Measurements from ENCODE around the gene ELMOD1.

The ELMOD1 gene

DNA sequence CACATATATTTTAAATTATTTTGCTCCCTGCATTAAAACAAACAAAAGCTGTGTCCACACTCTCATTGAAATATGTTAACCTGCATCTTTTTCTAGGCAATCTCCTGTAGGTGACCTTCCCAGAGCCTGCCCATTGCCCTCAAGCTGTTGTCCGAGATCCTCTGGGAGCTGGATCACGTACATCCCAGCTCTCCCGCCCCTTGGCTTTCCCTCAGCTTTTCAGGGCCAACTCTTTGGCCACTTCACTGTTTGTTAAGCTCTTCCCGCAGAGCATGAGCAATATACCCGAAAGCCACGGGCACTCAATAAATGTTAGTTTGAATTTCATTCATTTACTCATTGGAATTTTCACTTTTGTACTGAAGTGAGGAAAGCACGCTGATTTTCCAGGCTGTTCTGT is 32.2 kb downstream of the ELMOD1 start:
- Histone ChIP-seq H3K27me3 (ENCODE audit: low read depth, low read length) (no peaks in the 10 kb centered on the region), H3K4me3 (ENCODE audit: low read length) (no peak overlapping the region), H3K79me2 (ENCODE audit: low read length) (no peaks in the 10 kb centered on the region), H3K9ac (ENCODE audit: low read length) (no peak overlapping the region), H3K4me1 (ENCODE audit: low read length) (no peaks in the 10 kb centered on the region), H3K4me2 (ENCODE audit: low read length) (no peak overlapping the region), H3K27ac (ENCODE audit: low read length) (no peak overlapping the region), H2AFZ (ENCODE audit: low read depth, low read length) (no peak overlapping the region), H3K36me3 (replicated peaks; ENCODE audit: low read depth, low read length) (no peaks in the 10 kb centered on the region), H4K20me1 (ENCODE audit: insufficient read depth, low read length) (no peaks in the 10 kb centered on the region), H3K9me3 (ENCODE audit: insufficient read depth, low read length) (no peaks in the 10 kb centered on the region)
- TF ChIP-seq, protein P1, sequence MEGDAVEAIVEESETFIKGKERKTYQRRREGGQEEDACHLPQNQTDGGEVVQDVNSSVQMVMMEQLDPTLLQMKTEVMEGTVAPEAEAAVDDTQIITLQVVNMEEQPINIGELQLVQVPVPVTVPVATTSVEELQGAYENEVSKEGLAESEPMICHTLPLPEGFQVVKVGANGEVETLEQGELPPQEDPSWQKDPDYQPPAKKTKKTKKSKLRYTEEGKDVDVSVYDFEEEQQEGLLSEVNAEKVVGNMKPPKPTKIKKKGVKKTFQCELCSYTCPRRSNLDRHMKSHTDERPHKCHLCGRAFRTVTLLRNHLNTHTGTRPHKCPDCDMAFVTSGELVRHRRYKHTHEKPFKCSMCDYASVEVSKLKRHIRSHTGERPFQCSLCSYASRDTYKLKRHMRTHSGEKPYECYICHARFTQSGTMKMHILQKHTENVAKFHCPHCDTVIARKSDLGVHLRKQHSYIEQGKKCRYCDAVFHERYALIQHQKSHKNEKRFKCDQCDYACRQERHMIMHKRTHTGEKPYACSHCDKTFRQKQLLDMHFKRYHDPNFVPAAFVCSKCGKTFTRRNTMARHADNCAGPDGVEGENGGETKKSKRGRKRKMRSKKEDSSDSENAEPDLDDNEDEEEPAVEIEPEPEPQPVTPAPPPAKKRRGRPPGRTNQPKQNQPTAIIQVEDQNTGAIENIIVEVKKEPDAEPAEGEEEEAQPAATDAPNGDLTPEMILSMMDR (IDR thresholded peaks at IDR 0.05; ENCODE audit: low read depth, low read length), result no peak
- TF ChIP-seq EZH2phosphoT487 (IDR thresholded peaks at IDR 0.05; ENCODE audit: low read depth), result no peak

GRCh38 chr11:107624983-107625684 is 34.2 kb downstream of the ELMOD1 start:
- no peaks in the 10 kb centered on the region for H3K79me2 ChIP-seq (ENCODE audit: low read length)
- TF ChIP-seq EZH2phosphoT487 (IDR thresholded peaks at IDR 0.05; ENCODE audit: low read depth), result no peak
- TF ChIP-seq, protein P1 (IDR thresholded peaks at IDR 0.05; ENCODE audit: low read depth, low read length), result no peak
- no peaks in the 10 kb centered on the region for H4K20me1 ChIP-seq (ENCODE audit: insufficient read depth, low read length)
- no peaks in the 10 kb centered on the region for H3K4me1 ChIP-seq (ENCODE audit: low read length)
- no peak overlapping the region for H3K4me3 ChIP-seq (ENCODE audit: low read length)
- no peaks in the 10 kb centered on the region for H3K9me3 ChIP-seq (ENCODE audit: insufficient read depth, low read length)
- H3K27me3 ChIP-seq (ENCODE audit: low read depth, low read length), result peaks cover 7% of the 10 kb centered on the region; the same call in 1 of the 2 replicates
- no peak overlapping the region for H2AFZ ChIP-seq (ENCODE audit: low read depth, low read length)
- no peak overlapping the region for H3K27ac ChIP-seq (ENCODE audit: low read length)
- H3K9ac ChIP-seq (ENCODE audit: low read length), result no peak overlapping the region
- H3K4me2 ChIP-seq (ENCODE audit: low read length), result no peak overlapping the region
- no peaks in the 10 kb centered on the region for H3K36me3 ChIP-seq (replicated peaks; ENCODE audit: low read depth, low read length)

DNA sequence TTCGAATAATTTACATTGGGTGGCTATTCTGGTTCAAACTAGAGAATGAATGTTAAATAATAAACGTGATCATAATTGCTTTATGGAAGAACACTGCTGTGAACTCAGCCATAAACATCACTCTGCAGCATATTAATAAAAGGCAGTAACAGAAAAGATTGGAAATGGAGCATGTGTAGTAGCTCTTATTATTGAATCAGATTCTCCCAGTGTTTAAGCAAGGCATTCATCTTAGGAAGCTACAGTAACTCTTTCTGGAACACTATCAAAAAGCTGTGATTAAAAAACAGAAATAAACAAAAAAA is 34.7 kb downstream of the ELMOD1 start:
- no peak overlapping the region for H3K4me2 ChIP-seq (ENCODE audit: low read length)
- no peaks in the 10 kb centered on the region for H4K20me1 ChIP-seq (ENCODE audit: insufficient read depth, low read length)
- H3K4me3 ChIP-seq (ENCODE audit: low read length), result no peak overlapping the region
- no peak for TF ChIP-seq EZH2phosphoT487 (IDR thresholded peaks at IDR 0.05; ENCODE audit: low read depth)
- TF ChIP-seq, protein P1 (IDR thresholded peaks at IDR 0.05; ENCODE audit: low read depth, low read length), result no peak
- H3K4me1 ChIP-seq (ENCODE audit: low read length), result no peaks in the 10 kb centered on the region
- H3K27ac ChIP-seq (ENCODE audit: low read length), result no peak overlapping the region
- H3K27me3 ChIP-seq (ENCODE audit: low read depth, low read length), result peaks cover 7% of the 10 kb centered on the region; the same call in 1 of the 2 replicates
- no peaks in the 10 kb centered on the region for H3K79me2 ChIP-seq (ENCODE audit: low read length)
- no peak overlapping the region for H2AFZ ChIP-seq (ENCODE audit: low read depth, low read length)
- H3K36me3 ChIP-seq (replicated peaks; ENCODE audit: low read depth, low read length), result no peaks in the 10 kb centered on the region
- no peak overlapping the region for H3K9ac ChIP-seq (ENCODE audit: low read length)
- H3K9me3 ChIP-seq (ENCODE audit: insufficient read depth, low read length), result no peaks in the 10 kb centered on the region

- H3K4me3 ChIP-seq (ENCODE audit: low read length), result no peak overlapping the region
- H3K4me1 ChIP-seq (ENCODE audit: low read length), result no peaks in the 10 kb centered on the region
- H3K9ac ChIP-seq (ENCODE audit: low read length), result no peak overlapping the region
- no peak overlapping the region for H3K27ac ChIP-seq (ENCODE audit: low read length)
- H4K20me1 ChIP-seq (ENCODE audit: insufficient read depth, low read length), result no peaks in the 10 kb centered on the region
- H3K27me3 ChIP-seq (ENCODE audit: low read depth, low read length), result peaks cover 11% of the 10 kb centered on the region; the same call in 1 of the 2 replicates
- H3K9me3 ChIP-seq (ENCODE audit: insufficient read depth, low read length), result no peaks in the 10 kb centered on the region
- no peak overlapping the region for H2AFZ ChIP-seq (ENCODE audit: low read depth, low read length)
- no peaks in the 10 kb centered on the region for H3K79me2 ChIP-seq (ENCODE audit: low read length)
- H3K36me3 ChIP-seq (replicated peaks; ENCODE audit: low read depth, low read length), result no peaks in the 10 kb centered on the region
- H3K4me2 ChIP-seq (ENCODE audit: low read length), result no peak overlapping the region
- TF ChIP-seq, protein P1 (IDR thresholded peaks at IDR 0.05; ENCODE audit: low read depth, low read length), result no peak
- no peak for TF ChIP-seq EZH2phosphoT487 (IDR thresholded peaks at IDR 0.05; ENCODE audit: low read depth)
These were observed 40.1 kb downstream of the ELMOD1 start for GRCh38 chr11:107631043-107631442.

Measured in OCI-LY3 (cell line).